Calu3 (cell line): ENCODE results near the gene BARX1. TPM values are rescaled to one million over a fixed set of nuclear protein-coding genes. Genes with fewer than 3 reads are reported as not detected.
A peak's percentile ranks its signal among the peaks of the same experiment; 100 is the strongest.

Source experiments
- Bru-seq: library from RNA; stranded (reverse); fragments of 400-500 nt; gene quantifications from one replicate; lab custom pipeline; 2021; lab: Mats Ljungman, UMichigan
- BruChase-seq, 2 experiments: library from RNA; stranded (reverse); fragments of 400-500 nt; gene quantifications; one replicate each; lab custom pipeline; 2021; lab: Mats Ljungman, UMichigan
- BruUV-seq: library from RNA; stranded (reverse); fragments of 400-500 nt; replicated peaks from 2 replicates; lab custom pipeline; 2021; lab: Mats Ljungman, UMichigan
- CTCF ChIA-PET: fragments of 300-600 bp; sonication (Branson Sonifier 250); formaldehyde crosslinking; loops from one replicate; lab custom pipeline; 2022; ENCODE audit warnings: antibody characterized with exemption; lab: Charles Lee
- DNase-seq: peaks from one replicate; pipeline ENCODE4 v3.0.0; 2022
- H3K27ac Mint-ChIP-seq: one replicate; pipeline ENCODE4 v1.8.0; 2022; ENCODE audit warnings: mixed read lengths; ENCODE audit not compliant: unreplicated experiment
- H3K27me3 Mint-ChIP-seq: one replicate; pipeline ENCODE4 v1.8.0; 2022; ENCODE audit warnings: mixed read lengths; ENCODE audit not compliant: unreplicated experiment
- H3K36me3 Mint-ChIP-seq: one replicate; pipeline ENCODE4 v1.8.0; 2022; ENCODE audit warnings: mild to moderate bottlenecking, moderate library complexity, mixed read lengths; ENCODE audit not compliant: insufficient read depth, unreplicated experiment
- H3K4me1 Mint-ChIP-seq: one replicate; pipeline ENCODE4 v1.8.0; 2022; ENCODE audit warnings: mild to moderate bottlenecking, low read depth, mixed read lengths; ENCODE audit not compliant: unreplicated experiment
- H3K4me3 Mint-ChIP-seq: one replicate; pipeline ENCODE4 v1.8.0; 2022; ENCODE audit warnings: mild to moderate bottlenecking, low read depth, moderate library complexity, mixed read lengths; ENCODE audit not compliant: unreplicated experiment
- H3K9me3 Mint-ChIP-seq: one replicate; pipeline ENCODE4 v1.8.0; 2022; ENCODE audit warnings: low read depth, mixed read lengths; ENCODE audit not compliant: unreplicated experiment
- CTCF ChIP-seq: fragments of 200-600 bp; IDR thresholded peaks from one replicate; pipeline ENCODE4 v1.8.0; 2022; ENCODE audit warnings: antibody characterized with exemption; ENCODE audit not compliant: unreplicated experiment
- intact Hi-C: fragments of 100-400 bp; cut with micrococcal nuclease; formaldehyde crosslinking; loops from one replicate; pipeline ENCODE4 v1.10.0; 2022; ENCODE audit not compliant: unreplicated experiment
- long read RNA-seq: library from polyadenylated mRNA; stranded (forward); transcript quantifications from one replicate; pipeline ENCODE4 v2.0.0, GENCODE V29; 2022
- total RNA-seq: library from RNA; stranded (reverse); gene quantifications from 2 replicates; pipeline ENCODE4 v1.2.3, GENCODE V29; 2022

The BARX1 gene
- total RNA-seq (not detected in 2 replicates), Bru-seq, nascent RNA (not detected), BruChase-seq, experiment 1, labeled RNA remaining after a 6-hour chase (not detected), BruChase-seq, experiment 2, labeled RNA remaining after a 2-hour chase (not detected)
- long read RNA-seq: 0 reads

GRCh38 chr9:93955111-93955980 lies at the start of gene BARX1:
TSS of gene BARX1 (minus strand) at chr9:93955355. CDS start at chr9:93955146, 209 bp downstream.
- CTCF ChIA-PET: no interaction called here

DNA sequence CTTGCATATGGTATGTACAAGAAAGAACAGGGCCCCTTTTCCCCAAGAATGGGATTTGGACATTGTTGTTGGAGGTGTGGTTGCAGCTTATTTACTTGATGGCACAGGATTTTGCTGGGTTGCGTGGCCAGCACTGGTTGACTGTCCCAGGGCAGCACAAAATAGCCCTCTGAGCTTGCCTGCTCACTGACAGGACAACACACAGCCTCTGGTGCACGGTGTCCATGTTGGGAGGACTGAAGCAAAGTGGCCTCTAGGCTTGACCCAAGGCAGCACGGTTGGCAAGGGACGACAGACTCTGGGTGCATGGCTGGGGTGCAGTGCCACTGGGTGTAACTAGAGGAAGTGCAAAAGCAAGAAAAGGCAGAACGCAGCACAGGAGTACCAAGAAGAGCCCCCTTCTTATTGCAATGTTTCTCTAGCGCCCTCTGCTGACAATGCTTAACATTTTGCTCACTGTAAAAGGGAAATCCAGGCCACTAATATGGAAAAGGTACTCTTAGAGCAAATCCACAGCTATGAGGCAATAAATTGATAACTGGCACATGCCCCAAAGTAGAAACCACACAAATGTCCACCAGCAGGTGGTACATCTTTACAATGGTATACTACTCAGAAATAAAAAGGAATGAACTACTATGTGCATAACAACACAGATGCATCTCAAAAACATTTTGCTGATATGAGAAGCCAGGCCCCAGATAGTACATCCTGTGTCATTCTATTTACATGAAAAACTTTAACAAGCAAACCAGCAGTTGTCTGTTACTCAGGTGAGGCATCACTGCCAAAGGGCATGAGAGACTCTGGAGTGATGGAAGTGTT lies 47.4 kb upstream of the BARX1 start:
- DNase-seq: peak; percentile 30
- Mint-ChIP-seq H3K27me3 (peaks cover 21% of the 10 kb centered on the region), H3K9me3 (no peaks in the 10 kb centered on the region), H3K4me1 (no peaks in the 10 kb centered on the region), H3K27ac (no peak overlapping the region), H3K4me3 (no peak overlapping the region), H3K36me3 (no peaks in the 10 kb centered on the region)
- BruUV-seq: no TSS peak
- CTCF ChIA-PET: interaction anchor here (1.9 kb wide), 1 partner anchor 320 kb away, joined by 5 read pairs; no protein-coding TSS in a partner anchor
- intact Hi-C loops: no loop called here
- TF ChIP-seq CTCF: peak; percentile 42

More at GRCh38 chr9:93955111-93955980, at the start of gene BARX1:
- Mint-ChIP-seq H3K27ac (no peak within 1 kb of the TSS), H3K4me3 (no peak within 1 kb of the TSS), H3K27me3 (peaks cover 70% of the 10 kb centered on the region), H3K36me3 (no peaks in the 10 kb centered on the region), H3K4me1 (no peaks in the 10 kb centered on the region), H3K9me3 (no peaks in the 10 kb centered on the region)
- intact Hi-C loops: no loop called here
- DNase-seq: no peak
- BruUV-seq: no TSS peak
- TF ChIP-seq CTCF: no peak

- intact Hi-C loops: no loop called here
- CTCF ChIA-PET: no interaction called here
- Mint-ChIP-seq H3K4me1 (no peaks in the 10 kb centered on the region), H3K27ac (no peak overlapping the region), H3K9me3 (no peaks in the 10 kb centered on the region), H3K4me3 (no peak overlapping the region), H3K36me3 (no peaks in the 10 kb centered on the region), H3K27me3 (peaks cover 50% of the 10 kb centered on the region)
- TF ChIP-seq CTCF: no peak
- no peak for DNase-seq
- BruUV-seq: no TSS peak
Observed at GRCh38 chr9:93996863-93997262, 41.7 kb upstream of the BARX1 start.

DNA sequence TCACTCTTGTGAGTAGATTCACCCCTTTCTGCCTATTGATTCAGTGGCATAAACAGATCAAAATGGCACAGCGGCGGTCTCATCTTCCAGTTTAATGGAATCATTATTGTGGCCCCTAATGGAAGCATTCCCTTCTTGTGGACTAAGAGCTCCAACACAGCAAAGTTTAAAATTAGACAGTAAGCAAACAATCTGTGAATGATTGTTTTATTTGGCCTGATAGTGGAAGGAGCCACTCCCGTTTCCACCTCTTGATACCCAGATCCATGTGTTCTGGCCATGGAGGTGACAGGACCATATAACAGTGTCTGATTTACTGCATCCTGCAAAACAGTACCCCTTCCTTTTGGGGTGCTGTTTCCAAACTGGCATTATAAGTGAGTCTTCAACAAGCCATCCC lies 41.2 kb upstream of the BARX1 start:
- no peak for DNase-seq
- BruUV-seq: no TSS peak
- CTCF ChIA-PET: no interaction called here
- no peak for TF ChIP-seq CTCF
- Mint-ChIP-seq H3K9me3 (no peaks in the 10 kb centered on the region), H3K27ac (no peak overlapping the region), H3K36me3 (no peaks in the 10 kb centered on the region), H3K4me3 (no peak overlapping the region), H3K27me3 (peaks cover 50% of the 10 kb centered on the region), H3K4me1 (no peaks in the 10 kb centered on the region)
- intact Hi-C loops: no loop called here
